ENCODE data around the gene LRRC45.

- no peak for TF ChIP-seq CTCF (IDR thresholded peaks at IDR 0.05; ENCODE audit: low read depth, low read length)
- TF ChIP-seq EZH2phosphoT487 (IDR thresholded peaks at IDR 0.05; ENCODE audit: low read depth): no peak
Observed at GRCh38 chr17:82045936-82046484, 22.9 kb downstream of the LRRC45 start.
